Measurements from ENCODE around the gene RORB. TPM values are rescaled to one million over a fixed set of nuclear protein-coding genes. Genes with fewer than 3 reads are reported as not detected.

Gene RORB
- total and polyA plus RNA-seq, 12 donors, result 0.28 to 8.8 (median 3.7) TPM

- Histone ChIP-seq H3K4me1 (replicated peaks in 1 of 2) (no peaks in the 10 kb centered on the region), H3K4me3 (no peak overlapping the region), H3K36me3 (replicated peaks in 1 of 2) (no peaks in the 10 kb centered on the region), H3K9me3 (replicated peaks in 1 of 3) (no peaks in the 10 kb centered on the region), H3K27me3 (no peaks in the 10 kb centered on the region), H3K27ac (no peak overlapping the region)
- TF ChIP-seq POLR2A (IDR thresholded peaks at IDR 0.05), result no peak
- no peak for TF ChIP-seq CTCF (IDR thresholded peaks at IDR 0.05)
- intact Hi-C loops (cut with DNase I), result no loop called here
- WGBS, 4 donors, result 56 to 61% (median 57%) methylated on average over 4 of the region's 4 CpGs
- DNase-seq, result no peak
Measured at GRCh38 chr9:74458832-74459231, 38.3 kb upstream of the RORB start.

- Histone ChIP-seq H3K36me3 (replicated peaks in 1 of 2) (no peaks in the 10 kb centered on the region), H3K4me1 (replicated peaks in 1 of 2) (no peaks in the 10 kb centered on the region)
Measured at GRCh38 chr9:74463825-74464224, 33.3 kb upstream of the RORB start.

GRCh38 chr9:74478606-74479005 is 18.5 kb upstream of the RORB start:
- Histone ChIP-seq H3K36me3 (replicated peaks in 1 of 2) (no peaks in the 10 kb centered on the region), H3K4me1 (replicated peaks in 1 of 2) (no peaks in the 10 kb centered on the region), H3K27me3 (no peaks in the 10 kb centered on the region), H3K4me3 (no peak overlapping the region), H3K9me3 (replicated peaks in 1 of 3) (no peaks in the 10 kb centered on the region), H3K27ac (no peak overlapping the region)
- 79 to 86% (median 83%) methylated on average over 6 of the region's 6 CpGs for WGBS, 4 donors
- intact Hi-C loops (cut with DNase I), result no loop called here
- TF ChIP-seq POLR2A (IDR thresholded peaks at IDR 0.05), result no peak
- no peak for TF ChIP-seq CTCF (IDR thresholded peaks at IDR 0.05)
- DNase-seq, result no peak

More at GRCh38 chr9:74463825-74464224, 33.3 kb upstream of the RORB start:
- DNase-seq, result no peak
- Histone ChIP-seq H3K9me3 (replicated peaks in 1 of 3) (no peaks in the 10 kb centered on the region), H3K27me3 (no peaks in the 10 kb centered on the region), H3K4me3 (no peak overlapping the region), H3K27ac (no peak overlapping the region)
- TF ChIP-seq POLR2A (IDR thresholded peaks at IDR 0.05) (no peak), CTCF (IDR thresholded peaks at IDR 0.05) (no peak)
- WGBS, 4 donors, result 56 to 79% (median 68%) methylated on average over 1 of the region's 1 CpG
- intact Hi-C loops (cut with DNase I), result no loop called here

- Histone ChIP-seq H3K9me3 (replicated peaks in 1 of 3) (no peaks in the 10 kb centered on the region), H3K27ac (no peak overlapping the region), H3K4me1 (replicated peaks in 1 of 2) (no peaks in the 10 kb centered on the region), H3K36me3 (replicated peaks in 1 of 2) (no peaks in the 10 kb centered on the region), H3K4me3 (no peak overlapping the region), H3K27me3 (no peaks in the 10 kb centered on the region)
- intact Hi-C loops (cut with DNase I), result no loop called here
- no peak for DNase-seq
- WGBS, 4 donors, result 83 to 95% (median 87%) methylated on average over 1 of the region's 1 CpG
- TF ChIP-seq POLR2A (IDR thresholded peaks at IDR 0.05), result no peak
- TF ChIP-seq CTCF (IDR thresholded peaks at IDR 0.05), result no peak
Measured at GRCh38 chr9:74479711-74480110, 17.4 kb upstream of the RORB start.

Measured in adrenal gland (tissue), 12 donors.